ENCODE measurements around the gene VARS2. TPM values are rescaled to one million over a fixed set of nuclear protein-coding genes. Genes with fewer than 3 reads are reported as not detected.
"Not testable (repeated sequence)": the region's sequence is repeated elsewhere in the genome, so short reads cannot be mapped to it uniquely, and the experiment has no call there.

VARS2 gene
- total and polyA plus RNA-seq, 2 experiments from 2014 or later, result 21.6 to 36.9 TPM

GRCh38 chr6:30917487-30917886 is 3.4 kb downstream of the VARS2 start:
- 97% methylated on average over 8 of the region's 8 CpGs for WGBS (ENCODE audit: low lambda C conversion rate, missing lambda C conversion rate)

GRCh38 chr6:30918670-30919069 is 4.6 kb downstream of the VARS2 start:
- no peaks in the 10 kb centered on the region for H3K36me3 ChIP-seq (replicated peaks; ENCODE audit: insufficient read depth, low read depth)
- H3K79me2 ChIP-seq, result no peaks in the 10 kb centered on the region
- no peaks in the 10 kb centered on the region for H3K27me3 ChIP-seq
- TF ChIP-seq EZH2 (IDR thresholded peaks at IDR 0.05; ENCODE audit: borderline replicate concordance), result no peak
- TF ChIP-seq CTCF (IDR thresholded peaks at IDR 0.05; ENCODE audit: poor library complexity), result no peak
- no peak for TF ChIP-seq EZH2phosphoT487 (IDR thresholded peaks at IDR 0.05; ENCODE audit: low read depth, severe bottlenecking, unreplicated experiment)
- no peak overlapping the region for H2AFZ ChIP-seq
- H4K20me1 ChIP-seq (ENCODE audit: insufficient read depth, poor library complexity, severe bottlenecking), result no peaks in the 10 kb centered on the region
- WGBS (ENCODE audit: low lambda C conversion rate, missing lambda C conversion rate), result 93% methylated on average over 8 of the region's 8 CpGs
- no peaks in the 10 kb centered on the region for H3K9me2 ChIP-seq (replicated peaks; ENCODE audit: insufficient read depth)
- no peak overlapping the region for H3K4me2 ChIP-seq
- DNase-seq (ENCODE audit: low spot score), result no peak
- no peak overlapping the region for H3K4me3 ChIP-seq
- H3K4me1 ChIP-seq (ENCODE audit: insufficient read depth), result peaks cover 14% of the 10 kb centered on the region
- H3K27ac ChIP-seq, result no peak overlapping the region
- no peaks in the 10 kb centered on the region for H3K9me3 ChIP-seq (ENCODE audit: low read depth)

More at GRCh38 chr6:30917487-30917886, 3.4 kb downstream of the VARS2 start:
- no peaks in the 10 kb centered on the region for H3K36me3 ChIP-seq (replicated peaks; ENCODE audit: insufficient read depth, low read depth)
- no peaks in the 10 kb centered on the region for H4K20me1 ChIP-seq (ENCODE audit: insufficient read depth, poor library complexity, severe bottlenecking)
- DNase-seq (ENCODE audit: low spot score), result no peak
- no peak overlapping the region for H2AFZ ChIP-seq
- H3K4me2 ChIP-seq, result no peak overlapping the region
- H3K9me2 ChIP-seq (replicated peaks; ENCODE audit: insufficient read depth), result no peaks in the 10 kb centered on the region
- H3K27me3 ChIP-seq, result no peaks in the 10 kb centered on the region
- no peak overlapping the region for H3K4me3 ChIP-seq
- H3K9me3 ChIP-seq (ENCODE audit: low read depth), result no peaks in the 10 kb centered on the region
- no peak overlapping the region for H3K27ac ChIP-seq
- TF ChIP-seq CTCF (IDR thresholded peaks at IDR 0.05; ENCODE audit: poor library complexity) (no peak), EZH2phosphoT487 (IDR thresholded peaks at IDR 0.05; ENCODE audit: low read depth, severe bottlenecking, unreplicated experiment) (no peak), EZH2 (IDR thresholded peaks at IDR 0.05; ENCODE audit: borderline replicate concordance) (no peak)
- H3K79me2 ChIP-seq, result no peaks in the 10 kb centered on the region
- H3K4me1 ChIP-seq (ENCODE audit: insufficient read depth), result peaks cover 14% of the 10 kb centered on the region

- no peaks in the 10 kb centered on the region for H3K36me3 ChIP-seq (replicated peaks; ENCODE audit: insufficient read depth, low read depth)
Observed at GRCh38 chr6:30922447-30922852, 8.4 kb downstream of the VARS2 start.

GRCh38 chr6:30924040-30924627 is 10.1 kb downstream of the VARS2 start:
- H3K36me3 ChIP-seq (replicated peaks; ENCODE audit: insufficient read depth, low read depth); DNase-seq (ENCODE audit: low spot score); H3K27me3 ChIP-seq; H3K4me2 ChIP-seq; H3K4me1 ChIP-seq (ENCODE audit: insufficient read depth); H4K20me1 ChIP-seq (ENCODE audit: insufficient read depth, poor library complexity, severe bottlenecking); H3K9me3 ChIP-seq (ENCODE audit: low read depth); H2AFZ ChIP-seq; H3K27ac ChIP-seq; H3K79me2 ChIP-seq; H3K9me2 ChIP-seq (replicated peaks; ENCODE audit: insufficient read depth); H3K4me3 ChIP-seq: not testable (repeated sequence)
- WGBS (ENCODE audit: low lambda C conversion rate, missing lambda C conversion rate), result 89% methylated on average over 7 of the region's 9 CpGs

More at GRCh38 chr6:30922447-30922852, 8.4 kb downstream of the VARS2 start:
- Histone ChIP-seq H3K79me2 (no peaks in the 10 kb centered on the region), H3K27ac (no peak overlapping the region), H3K4me1 (ENCODE audit: insufficient read depth) (peaks cover 5% of the 10 kb centered on the region), H4K20me1 (ENCODE audit: insufficient read depth, poor library complexity, severe bottlenecking) (no peaks in the 10 kb centered on the region), H3K27me3 (no peaks in the 10 kb centered on the region), H3K9me3 (ENCODE audit: low read depth) (no peaks in the 10 kb centered on the region), H3K9me2 (replicated peaks; ENCODE audit: insufficient read depth) (no peaks in the 10 kb centered on the region), H3K4me3 (no peak overlapping the region), H3K4me2 (no peak overlapping the region), H2AFZ (no peak overlapping the region)
- 87% methylated on average over 7 of the region's 7 CpGs for WGBS (ENCODE audit: low lambda C conversion rate, missing lambda C conversion rate)
- no peak for DNase-seq (ENCODE audit: low spot score)
- TF ChIP-seq EZH2 (IDR thresholded peaks at IDR 0.05; ENCODE audit: borderline replicate concordance), result no peak
- no peak for TF ChIP-seq CTCF (IDR thresholded peaks at IDR 0.05; ENCODE audit: poor library complexity)
- no peak for TF ChIP-seq EZH2phosphoT487 (IDR thresholded peaks at IDR 0.05; ENCODE audit: low read depth, severe bottlenecking, unreplicated experiment)
